GM21576 (cell line): Measurements from ENCODE around the gene DRAXIN.

Experiments used
- ATAC-seq: cut with Tn5 transposase; IDR thresholded peaks from one replicate; pipeline ENCODE4 v1.9.1; 2021; ENCODE audit warnings: mild to moderate bottlenecking, moderate library complexity; ENCODE audit not compliant: unreplicated experiment

The DRAXIN gene

GRCh38 chr1:11757047-11757446 is 65.5 kb downstream of the DRAXIN start:
- ATAC-seq: no peak

GRCh38 chr1:11759791-11760190 is 68.3 kb downstream of the DRAXIN start:
- ATAC-seq: no peak

- ATAC-seq: no peak
Observed at GRCh38 chr1:11761285-11761684, 69.8 kb downstream of the DRAXIN start.

- ATAC-seq: no peak
Observed at GRCh38 chr1:11761988-11762406, 70.5 kb downstream of the DRAXIN start, which contains the start of gene C1orf167. Gene C1orf167, plus strand, starts transcription at chr1:11762193. Its CDS starts 2,208 bp downstream, at chr1:11764401.

- no peak for ATAC-seq
Observed at GRCh38 chr1:11764115-11764514, 72.6 kb downstream of the DRAXIN start.

GRCh38 chr1:11764519-11764918 is 73.0 kb downstream of the DRAXIN start:
- ATAC-seq: no peak

GRCh38 chr1:11765661-11766428 is 74.3 kb downstream of the DRAXIN start:
- no peak for ATAC-seq

- no peak for ATAC-seq
Observed at GRCh38 chr1:11766429-11766776, 74.9 kb downstream of the DRAXIN start.

- ATAC-seq: no peak
Observed at GRCh38 chr1:11767922-11768704, 76.6 kb downstream of the DRAXIN start.

GRCh38 chr1:11768821-11769220 is 77.3 kb downstream of the DRAXIN start:
- no peak for ATAC-seq

- ATAC-seq: no peak
Observed at GRCh38 chr1:11769274-11769673, 77.8 kb downstream of the DRAXIN start.

GRCh38 chr1:11770011-11770410 is 78.5 kb downstream of the DRAXIN start:
- ATAC-seq: no peak

- ATAC-seq: no peak
Observed at GRCh38 chr1:11771481-11772043, 80.1 kb downstream of the DRAXIN start.

GRCh38 chr1:11772458-11772857 is 80.9 kb downstream of the DRAXIN start:
- no peak for ATAC-seq

GRCh38 chr1:11774753-11775152 is 83.2 kb downstream of the DRAXIN start:
- ATAC-seq: no peak
